Fibroblast of skin of left quadriceps (primary cell): ENCODE data around the gene CAPN11.
"Not testable (repeated sequence)": the region's sequence is repeated elsewhere in the genome, so short reads cannot be mapped to it uniquely, and the experiment has no call there.

Source experiments
- DNase-seq, 2 experiments: peaks; one replicate each; pipeline ENCODE4 v3.0.0-alpha.2; 2013; ENCODE audit warnings: low read depth in 2 of 2

CAPN11 gene

GRCh38 chr6:44181784-44182183, 23.2 kb downstream of the CAPN11 start:
- not testable (repeated sequence) for DNase-seq

GRCh38 chr6:44182911-44183390, 24.3 kb downstream of the CAPN11 start:
- DNase-seq: no peak

- no peak for DNase-seq
Observed at GRCh38 chr6:44183783-44184182, 25.2 kb downstream of the CAPN11 start.

- not testable (repeated sequence) for DNase-seq
Observed at GRCh38 chr6:44185356-44185755, 26.7 kb downstream of the CAPN11 start.

GRCh38 chr6:44185953-44186634, 27.5 kb downstream of the CAPN11 start:
- no peak for DNase-seq

GRCh38 chr6:44186635-44187025, 28.0 kb downstream of the CAPN11 start:
- no peak for DNase-seq

GRCh38 chr6:44188819-44189218, 30.2 kb downstream of the CAPN11 start:
- no peak for DNase-seq

- DNase-seq: no peak
Observed at GRCh38 chr6:44189257-44189656, 30.6 kb downstream of the CAPN11 start.

GRCh38 chr6:44190715-44191114, 32.1 kb downstream of the CAPN11 start:
- DNase-seq: no peak

- no peak for DNase-seq
Observed at GRCh38 chr6:44192428-44193041, 33.9 kb downstream of the CAPN11 start.

- no peak for DNase-seq
Observed at GRCh38 chr6:44193307-44193910, 34.8 kb downstream of the CAPN11 start.

- DNase-seq: no peak
Observed at GRCh38 chr6:44194326-44194725, 35.7 kb downstream of the CAPN11 start.

GRCh38 chr6:44196351-44196750, 37.7 kb downstream of the CAPN11 start:
- not testable (repeated sequence) for DNase-seq

GRCh38 chr6:44198684-44199083, 40.1 kb downstream of the CAPN11 start:
- DNase-seq: no peak

- no peak for DNase-seq
Observed at GRCh38 chr6:44199883-44200282, 41.3 kb downstream of the CAPN11 start.

GRCh38 chr6:44201200-44201599, 42.6 kb downstream of the CAPN11 start:
- no peak for DNase-seq

GRCh38 chr6:44201638-44202303, 43.2 kb downstream of the CAPN11 start:
- DNase-seq: no peak

- DNase-seq: no peak
Observed at GRCh38 chr6:44202332-44202971, 43.8 kb downstream of the CAPN11 start.

GRCh38 chr6:44202972-44203750, 44.5 kb downstream of the CAPN11 start:
- DNase-seq: no peak

GRCh38 chr6:44203955-44204354, 45.3 kb downstream of the CAPN11 start:
- DNase-seq: no peak

GRCh38 chr6:44207966-44208365, 49.3 kb downstream of the CAPN11 start:
- DNase-seq: no peak
